ENCODE measurements around the gene EGFL8.
"Not testable (repeated sequence)": the region's sequence is repeated elsewhere in the genome, so short reads cannot be mapped to it uniquely, and the experiment has no call there.

The EGFL8 gene

DNA sequence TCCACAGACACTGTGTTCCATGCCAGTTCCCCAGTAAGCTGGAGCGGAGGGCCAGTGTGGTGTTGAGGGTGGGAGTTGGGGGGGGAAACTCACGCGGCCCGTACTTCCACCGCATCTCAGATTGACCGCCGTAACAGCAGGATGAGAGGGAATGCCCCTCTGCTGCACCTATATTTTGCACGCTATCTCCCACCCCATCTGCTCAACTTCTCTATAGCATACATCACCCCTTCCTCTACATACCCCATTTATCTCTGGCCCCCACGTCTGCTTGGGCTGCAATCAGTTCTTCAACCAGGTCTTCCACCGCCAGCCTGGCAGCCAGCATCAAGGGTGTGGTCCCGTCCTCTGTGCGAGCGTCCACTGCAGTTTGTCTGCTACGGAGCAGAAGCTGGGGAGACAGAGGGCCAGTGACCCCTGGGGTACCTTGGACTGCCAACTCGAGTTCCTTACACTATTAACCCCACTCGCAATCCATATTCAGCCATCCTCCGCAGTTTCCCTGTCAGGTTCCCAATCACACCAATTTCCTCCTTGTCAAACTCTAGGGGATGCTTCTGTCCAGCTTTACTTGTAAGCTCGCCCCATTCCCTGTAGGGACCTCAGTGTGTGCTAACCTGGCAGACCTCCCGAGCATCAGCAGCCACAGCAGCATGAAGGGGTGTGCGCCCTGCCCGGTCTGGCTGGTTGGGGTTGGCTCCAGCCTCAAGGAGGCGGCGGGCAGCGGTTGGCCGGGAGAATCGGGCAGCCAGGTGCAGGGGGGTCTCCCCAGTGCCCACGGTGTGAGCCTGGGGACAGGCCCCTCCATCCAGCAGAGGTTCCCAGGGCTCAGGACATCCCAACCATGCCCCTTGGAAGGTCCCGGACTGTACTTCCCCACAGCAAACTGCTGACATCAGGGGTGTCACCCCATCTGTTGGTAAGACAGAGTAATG lies 32.6 kb downstream of the EGFL8 start:
- no peak for DNase-seq (ENCODE audit: low spot score)

DNA sequence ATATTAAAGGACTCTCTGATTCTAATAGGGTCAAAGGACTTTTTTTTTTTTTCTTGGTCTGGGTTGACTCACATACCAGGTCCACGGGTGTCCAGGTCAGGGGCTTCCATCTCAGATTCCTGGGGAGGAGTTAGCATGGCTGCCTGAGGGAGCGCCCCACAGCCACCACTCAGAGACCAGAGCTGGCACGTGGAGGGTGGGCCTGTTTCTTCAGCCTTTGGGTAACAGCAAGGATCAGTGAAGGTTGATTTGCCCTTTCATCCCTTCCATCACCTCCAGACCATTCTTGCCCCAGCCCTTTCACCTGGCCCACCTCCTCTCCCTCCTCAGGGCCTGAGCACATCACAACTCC lies 33.9 kb downstream of the EGFL8 start:
- DNase-seq (ENCODE audit: low spot score), result no peak

- DNase-seq (ENCODE audit: low spot score), result no peak
Measured at GRCh38 chr6:32198866-32199265, 34.5 kb downstream of the EGFL8 start.

- DNase-seq (ENCODE audit: low spot score), result no peak
Measured at GRCh38 chr6:32200711-32201475, 36.5 kb downstream of the EGFL8 start.

DNA sequence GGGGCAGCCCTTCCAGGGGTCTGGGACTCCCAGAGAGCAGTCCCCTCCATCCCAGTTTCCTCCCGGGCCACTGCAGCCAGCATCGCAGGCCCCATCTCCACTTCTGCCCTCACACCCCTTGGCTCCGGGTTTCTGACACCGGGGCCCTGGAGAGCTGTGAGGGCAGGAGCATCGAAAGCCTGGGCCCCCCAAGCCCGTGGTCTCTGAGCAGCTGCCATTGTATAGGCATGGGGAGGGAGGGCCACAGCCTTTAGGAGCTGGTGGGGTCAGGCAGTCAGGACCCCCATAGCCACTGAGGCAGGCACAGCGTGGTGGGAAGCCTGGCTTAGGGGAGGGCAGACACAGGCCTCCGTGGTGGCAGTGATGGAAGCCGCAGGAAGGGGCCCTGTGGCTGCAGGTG lies 37.8 kb downstream of the EGFL8 start:
- DNase-seq (ENCODE audit: low spot score), result no peak

DNA sequence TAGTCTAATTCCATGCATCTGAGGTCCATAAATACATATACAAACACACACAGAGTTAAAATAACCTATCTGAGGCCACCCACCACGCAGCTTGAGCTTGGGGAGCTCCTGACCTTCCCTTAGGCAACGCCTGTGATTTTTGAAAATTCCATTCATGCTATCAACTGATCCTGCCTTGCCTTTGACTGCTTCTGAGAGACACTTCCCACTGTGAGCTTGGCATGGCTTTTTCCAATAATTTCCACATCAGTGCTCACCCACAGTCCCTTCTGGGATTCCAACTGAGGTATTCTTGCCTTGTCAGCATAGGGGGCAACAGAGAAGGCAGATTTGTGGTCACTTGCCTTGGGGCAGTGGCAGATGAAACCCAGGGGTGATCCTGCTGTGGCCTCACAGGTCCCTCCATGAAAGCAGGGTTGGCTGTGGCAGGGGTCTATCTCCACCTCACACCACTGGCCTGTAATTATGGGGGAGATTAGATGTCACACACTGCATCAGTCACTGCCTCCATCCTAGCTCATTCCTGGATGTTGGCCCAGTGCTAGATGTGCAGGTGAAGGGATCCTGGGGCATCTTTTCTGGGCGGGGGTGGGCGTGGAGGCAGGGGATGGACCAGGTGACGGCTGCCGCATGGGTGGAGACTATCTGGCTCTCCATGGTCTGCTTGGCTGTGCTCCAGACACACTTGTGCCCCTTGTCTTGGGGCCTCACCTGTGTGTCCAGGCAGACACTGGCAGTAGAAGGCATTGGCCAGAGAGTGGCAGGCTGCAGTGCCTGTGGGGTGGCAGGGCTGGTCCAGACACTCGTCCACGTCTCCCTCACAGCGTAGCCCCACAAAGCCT lies 39.3 kb downstream of the EGFL8 start:
- DNase-seq (ENCODE audit: low spot score), result no peak

GRCh38 chr6:32204268-32204715 lies 39.9 kb downstream of the EGFL8 start:
- DNase-seq (ENCODE audit: low spot score), result no peak

GRCh38 chr6:32208996-32209395 lies 44.6 kb downstream of the EGFL8 start:
- DNase-seq (ENCODE audit: low spot score), result no peak

- DNase-seq (ENCODE audit: low spot score), result no peak
Measured at GRCh38 chr6:32210191-32210601, 45.8 kb downstream of the EGFL8 start.

GRCh38 chr6:32211432-32211831 lies 47.0 kb downstream of the EGFL8 start:
- DNase-seq (ENCODE audit: low spot score), result not testable (repeated sequence)

DNA sequence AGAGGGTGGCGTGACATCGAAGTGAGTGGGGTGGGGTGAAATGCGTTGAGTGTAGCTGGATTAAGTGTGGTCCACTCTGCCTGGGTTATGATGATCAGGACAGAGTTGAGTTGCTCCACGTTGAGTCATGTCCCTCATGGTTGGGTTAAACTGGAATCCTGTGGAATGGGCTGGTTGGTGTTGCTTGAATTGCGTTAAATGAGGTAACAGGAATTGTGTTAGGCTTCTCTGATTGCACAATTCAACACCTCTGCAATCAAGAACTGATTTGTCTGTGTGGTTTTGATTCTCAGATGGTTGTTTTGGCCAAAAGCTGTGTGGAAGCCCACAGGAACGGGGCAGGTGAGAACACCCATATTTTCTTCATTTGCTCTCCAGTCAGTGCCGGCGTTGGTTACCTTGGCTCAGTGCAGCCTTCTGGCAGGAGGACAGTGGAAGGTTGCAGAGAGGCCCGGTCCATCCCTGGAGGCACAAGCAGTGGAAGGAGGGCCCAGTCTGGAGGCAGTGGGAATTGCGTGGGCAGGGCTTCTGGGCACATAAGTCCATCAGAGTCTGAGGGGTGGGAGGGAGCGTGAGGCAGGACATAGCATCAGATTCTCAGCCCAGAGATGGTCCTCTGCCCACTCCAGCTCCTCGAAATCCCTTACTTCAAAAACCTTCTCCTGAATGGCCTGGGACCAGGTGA lies 47.8 kb downstream of the EGFL8 start:
- no peak for DNase-seq (ENCODE audit: low spot score)

DNA sequence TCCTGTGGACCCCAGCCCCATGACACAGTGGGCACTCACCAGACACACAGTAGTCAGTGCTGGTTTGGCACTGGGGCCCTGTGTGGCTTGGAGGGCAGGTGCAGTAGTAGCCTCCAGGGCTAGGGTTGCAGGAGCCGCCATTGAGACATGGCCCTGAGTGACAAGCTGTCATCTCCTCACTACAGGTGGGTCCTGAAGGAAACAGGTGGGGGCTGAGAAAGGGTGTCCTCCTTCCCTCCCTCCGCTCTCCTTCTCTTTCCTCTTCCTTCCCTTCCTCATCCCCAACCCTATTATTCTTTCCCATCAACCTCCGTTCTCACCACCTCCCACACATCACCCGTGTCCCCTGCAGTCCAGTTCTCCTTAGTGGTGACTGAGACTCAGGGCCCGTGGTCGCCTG lies 49.3 kb downstream of the EGFL8 start:
- no peak for DNase-seq (ENCODE audit: low spot score)

- no peak for DNase-seq (ENCODE audit: low spot score)
Measured at GRCh38 chr6:32214126-32214525, 49.7 kb downstream of the EGFL8 start.

GRCh38 chr6:32215617-32216016 lies 51.2 kb downstream of the EGFL8 start:
- DNase-seq (ENCODE audit: low spot score), result no peak

DNA sequence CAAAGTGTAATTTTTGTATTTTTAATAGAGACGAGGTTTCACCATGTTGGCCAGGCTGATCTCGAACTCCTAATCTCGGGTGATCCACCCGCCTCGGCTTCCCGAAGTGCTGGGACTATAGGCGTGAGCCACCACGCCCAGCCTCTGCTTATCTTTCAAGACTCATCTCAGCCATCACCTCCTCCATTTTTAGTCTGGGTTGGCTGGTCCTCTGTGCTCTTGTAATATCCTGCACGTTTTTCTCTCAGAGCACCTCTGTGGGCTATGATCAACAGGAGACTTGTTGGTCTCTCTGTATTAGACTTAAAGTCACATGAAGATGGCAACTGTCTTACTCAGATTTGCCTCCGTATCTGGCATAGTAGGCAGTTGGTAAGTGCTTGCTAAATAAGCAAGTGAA lies 51.9 kb downstream of the EGFL8 start:
- DNase-seq (ENCODE audit: low spot score), result no peak

DNA sequence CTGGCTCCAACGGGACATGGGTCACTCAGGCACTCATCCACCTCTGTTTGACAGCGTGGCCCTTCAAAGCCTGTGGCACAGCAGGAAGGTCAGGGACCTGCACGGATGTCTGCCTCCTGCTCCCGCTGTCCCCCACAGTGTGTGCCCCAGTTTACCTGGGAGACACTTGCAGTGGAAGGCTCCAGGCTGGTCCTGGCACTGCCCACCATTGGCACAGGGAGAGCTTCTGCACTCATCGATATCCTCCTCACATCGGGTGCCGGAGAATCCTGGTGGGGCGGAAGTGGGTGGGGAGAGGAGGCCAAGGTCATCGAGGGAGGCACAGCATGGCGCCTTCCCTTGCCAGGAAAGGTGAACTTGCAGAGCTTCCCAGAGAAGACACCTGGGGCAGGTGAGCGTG lies 52.6 kb downstream of the EGFL8 start:
- DNase-seq (ENCODE audit: low spot score), result no peak
